ENCODE measurements around the gene MYO3B.

The MYO3B gene

DNA sequence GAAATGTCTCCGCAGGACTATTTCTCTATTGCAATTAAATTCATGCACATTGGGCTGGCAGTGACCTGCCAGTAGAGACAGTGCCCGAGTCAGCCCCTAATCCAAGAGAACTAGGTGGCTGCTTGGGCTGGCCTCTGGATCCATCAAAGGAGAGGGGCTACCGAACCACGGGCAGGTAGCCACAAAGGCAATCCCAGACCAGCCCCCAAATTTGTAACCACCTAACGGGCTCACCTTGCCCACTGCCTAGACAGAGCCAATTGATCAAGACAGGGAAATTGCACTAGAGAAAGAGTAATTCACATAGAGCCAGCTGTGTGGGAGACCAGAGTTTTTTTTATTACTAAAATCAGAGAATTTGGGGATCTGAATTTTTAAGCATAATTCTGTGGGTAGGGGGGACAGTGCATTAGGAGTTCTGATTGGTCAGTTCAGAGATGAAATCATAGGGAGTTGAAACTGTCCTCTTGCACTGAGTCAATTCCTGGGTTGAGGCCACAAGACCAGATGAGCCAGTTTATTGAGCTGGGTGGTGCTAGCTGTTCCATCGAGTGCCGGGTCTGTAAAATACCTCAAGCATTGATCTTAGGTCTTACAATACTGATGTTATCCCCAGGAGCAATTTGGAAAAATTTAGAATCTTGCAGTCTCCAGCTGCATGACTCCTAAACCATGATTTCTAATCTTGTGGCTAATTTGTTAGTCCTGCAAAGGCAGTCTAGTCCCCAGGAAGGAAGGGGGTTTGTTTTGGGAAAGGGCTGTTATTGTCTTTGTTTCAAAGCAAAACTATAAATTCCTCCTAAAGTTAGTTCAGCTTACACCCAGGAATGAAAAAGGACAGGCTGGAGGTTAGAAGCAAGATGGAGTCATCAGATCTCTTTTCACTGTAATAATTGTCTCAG lies 276.8 kb downstream of the MYO3B start:
- TF ChIP-seq ZBTB7A (IDR thresholded peaks at IDR 0.05; ENCODE audit: low read depth) (no peak), CEBPB (IDR thresholded peaks at IDR 0.05) (no peak), EP300 (IDR thresholded peaks at IDR 0.05; ENCODE audit: borderline replicate concordance) (no peak), RAD21 (IDR thresholded peaks at IDR 0.05; ENCODE audit: low read depth) (no peak), NFIC (IDR thresholded peaks at IDR 0.05) (no peak), FOXM1 (IDR thresholded peaks at IDR 0.05; ENCODE audit: borderline replicate concordance, low read depth) (no peak), TEAD4 (IDR thresholded peaks at IDR 0.05) (no peak), MAX (IDR thresholded peaks at IDR 0.05) (no peak), TCF12 (IDR thresholded peaks at IDR 0.05; ENCODE audit: low read depth) (no peak), YY1 (IDR thresholded peaks at IDR 0.05; ENCODE audit: low read depth) (no peak), TAF1 (IDR thresholded peaks at IDR 0.05; ENCODE audit: low read depth) (no peak), CREB1 (IDR thresholded peaks at IDR 0.05; ENCODE audit: low read depth) (no peak), EGR1 (IDR thresholded peaks at IDR 0.05) (no peak)
- TF ChIP-seq, protein P1, sequence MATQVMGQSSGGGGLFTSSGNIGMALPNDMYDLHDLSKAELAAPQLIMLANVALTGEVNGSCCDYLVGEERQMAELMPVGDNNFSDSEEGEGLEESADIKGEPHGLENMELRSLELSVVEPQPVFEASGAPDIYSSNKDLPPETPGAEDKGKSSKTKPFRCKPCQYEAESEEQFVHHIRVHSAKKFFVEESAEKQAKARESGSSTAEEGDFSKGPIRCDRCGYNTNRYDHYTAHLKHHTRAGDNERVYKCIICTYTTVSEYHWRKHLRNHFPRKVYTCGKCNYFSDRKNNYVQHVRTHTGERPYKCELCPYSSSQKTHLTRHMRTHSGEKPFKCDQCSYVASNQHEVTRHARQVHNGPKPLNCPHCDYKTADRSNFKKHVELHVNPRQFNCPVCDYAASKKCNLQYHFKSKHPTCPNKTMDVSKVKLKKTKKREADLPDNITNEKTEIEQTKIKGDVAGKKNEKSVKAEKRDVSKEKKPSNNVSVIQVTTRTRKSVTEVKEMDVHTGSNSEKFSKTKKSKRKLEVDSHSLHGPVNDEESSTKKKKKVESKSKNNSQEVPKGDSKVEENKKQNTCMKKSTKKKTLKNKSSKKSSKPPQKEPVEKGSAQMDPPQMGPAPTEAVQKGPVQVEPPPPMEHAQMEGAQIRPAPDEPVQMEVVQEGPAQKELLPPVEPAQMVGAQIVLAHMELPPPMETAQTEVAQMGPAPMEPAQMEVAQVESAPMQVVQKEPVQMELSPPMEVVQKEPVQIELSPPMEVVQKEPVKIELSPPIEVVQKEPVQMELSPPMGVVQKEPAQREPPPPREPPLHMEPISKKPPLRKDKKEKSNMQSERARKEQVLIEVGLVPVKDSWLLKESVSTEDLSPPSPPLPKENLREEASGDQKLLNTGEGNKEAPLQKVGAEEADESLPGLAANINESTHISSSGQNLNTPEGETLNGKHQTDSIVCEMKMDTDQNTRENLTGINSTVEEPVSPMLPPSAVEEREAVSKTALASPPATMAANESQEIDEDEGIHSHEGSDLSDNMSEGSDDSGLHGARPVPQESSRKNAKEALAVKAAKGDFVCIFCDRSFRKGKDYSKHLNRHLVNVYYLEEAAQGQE (IDR thresholded peaks at IDR 0.05; ENCODE audit: low read depth), result no peak
- TF ChIP-seq, protein P2, sequence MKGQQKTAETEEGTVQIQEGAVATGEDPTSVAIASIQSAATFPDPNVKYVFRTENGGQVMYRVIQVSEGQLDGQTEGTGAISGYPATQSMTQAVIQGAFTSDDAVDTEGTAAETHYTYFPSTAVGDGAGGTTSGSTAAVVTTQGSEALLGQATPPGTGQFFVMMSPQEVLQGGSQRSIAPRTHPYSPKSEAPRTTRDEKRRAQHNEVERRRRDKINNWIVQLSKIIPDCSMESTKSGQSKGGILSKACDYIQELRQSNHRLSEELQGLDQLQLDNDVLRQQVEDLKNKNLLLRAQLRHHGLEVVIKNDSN (IDR thresholded peaks at IDR 0.05), result no peak

DNA sequence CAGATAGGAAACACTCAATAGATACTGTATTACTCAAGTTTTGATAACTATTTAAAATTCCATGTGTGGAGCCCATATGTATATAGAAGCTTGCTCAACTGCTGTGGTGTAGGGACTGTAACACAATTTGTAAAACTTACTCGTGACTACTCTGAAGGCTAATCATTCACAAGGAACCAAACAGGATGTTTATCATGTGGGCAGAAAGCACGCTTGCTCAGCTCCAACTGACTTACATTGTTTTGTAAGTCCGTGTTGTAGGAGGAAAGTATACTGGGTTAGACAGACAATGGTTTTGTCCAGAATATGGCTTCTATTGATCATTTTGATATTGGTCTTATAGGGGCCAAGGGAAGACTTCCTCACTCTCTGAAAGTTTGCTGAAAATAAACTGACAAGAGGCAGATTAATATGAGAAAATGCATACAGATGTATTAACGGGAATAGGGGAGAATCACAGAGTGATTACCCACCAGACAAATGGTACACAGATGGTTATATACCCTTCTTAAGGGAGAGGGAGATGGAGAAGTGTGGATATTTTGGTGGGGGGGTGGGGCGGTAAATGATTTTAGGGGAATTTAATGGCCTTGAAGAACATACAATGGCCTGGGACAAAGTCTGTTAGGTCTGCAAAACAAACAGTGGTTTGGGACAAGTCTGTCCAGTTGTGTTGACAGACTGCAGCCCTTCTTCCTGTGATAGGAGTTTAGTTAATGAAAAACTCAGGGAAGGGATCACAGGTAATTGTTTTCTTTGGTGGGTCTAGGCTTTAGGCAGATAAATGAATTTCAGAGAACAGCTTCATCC lies 277.9 kb downstream of the MYO3B start:
- TF ChIP-seq MAX (IDR thresholded peaks at IDR 0.05), result no peak

- TF ChIP-seq FOXM1 (IDR thresholded peaks at IDR 0.05; ENCODE audit: borderline replicate concordance, low read depth) (no peak), EP300 (IDR thresholded peaks at IDR 0.05; ENCODE audit: borderline replicate concordance) (no peak), TCF12 (IDR thresholded peaks at IDR 0.05; ENCODE audit: low read depth) (no peak), CEBPB (IDR thresholded peaks at IDR 0.05) (no peak), ZBTB7A (IDR thresholded peaks at IDR 0.05; ENCODE audit: low read depth) (no peak), MAX (IDR thresholded peaks at IDR 0.05) (no peak), EGR1 (IDR thresholded peaks at IDR 0.05) (no peak), RAD21 (IDR thresholded peaks at IDR 0.05; ENCODE audit: low read depth) (no peak), CREB1 (IDR thresholded peaks at IDR 0.05; ENCODE audit: low read depth) (no peak)
- TF ChIP-seq, protein P1 (IDR thresholded peaks at IDR 0.05; ENCODE audit: low read depth), result no peak
Measured at GRCh38 chr2:170456914-170457313, 279.0 kb downstream of the MYO3B start.

DNA sequence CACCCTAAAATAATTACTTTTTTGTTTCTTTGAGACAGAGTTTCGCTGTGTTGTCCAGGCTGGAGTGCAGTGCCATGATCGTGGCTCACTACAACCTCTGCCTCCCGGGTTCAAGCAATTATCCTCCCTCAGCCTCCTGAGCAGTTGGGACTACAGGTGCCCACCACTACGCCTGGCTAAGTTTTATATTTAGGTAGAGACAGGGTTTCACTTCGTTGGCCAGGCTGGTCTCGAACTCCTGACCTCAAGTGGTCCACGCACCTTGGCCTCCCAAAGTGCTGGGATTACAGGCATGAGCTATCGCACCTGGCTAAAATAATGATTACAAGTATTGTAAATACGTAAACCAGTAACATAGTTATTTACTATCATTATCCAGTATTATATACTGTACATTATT lies 279.8 kb downstream of the MYO3B start:
- TF ChIP-seq TCF12 (IDR thresholded peaks at IDR 0.05; ENCODE audit: low read depth), result no peak
- TF ChIP-seq, protein P1 (IDR thresholded peaks at IDR 0.05; ENCODE audit: low read depth), result no peak
- no peak for TF ChIP-seq YY1 (IDR thresholded peaks at IDR 0.05; ENCODE audit: low read depth)
- TF ChIP-seq TAF1 (IDR thresholded peaks at IDR 0.05; ENCODE audit: low read depth), result no peak
- TF ChIP-seq EP300 (IDR thresholded peaks at IDR 0.05; ENCODE audit: borderline replicate concordance), result no peak
- TF ChIP-seq, protein P2 (IDR thresholded peaks at IDR 0.05), result no peak
- TF ChIP-seq CEBPB (IDR thresholded peaks at IDR 0.05), result no peak
- TF ChIP-seq EGR1 (IDR thresholded peaks at IDR 0.05), result no peak
- no peak for TF ChIP-seq MAX (IDR thresholded peaks at IDR 0.05)
- TF ChIP-seq ZBTB7A (IDR thresholded peaks at IDR 0.05; ENCODE audit: low read depth), result no peak
- TF ChIP-seq CREB1 (IDR thresholded peaks at IDR 0.05; ENCODE audit: low read depth), result no peak
- TF ChIP-seq FOXM1 (IDR thresholded peaks at IDR 0.05; ENCODE audit: borderline replicate concordance, low read depth), result no peak
- no peak for TF ChIP-seq RAD21 (IDR thresholded peaks at IDR 0.05; ENCODE audit: low read depth)
